SK-N-SH (cell line): Measurements from ENCODE around the gene POLR1D.

Experiments used
- FOSL2 ChIP-seq: IDR thresholded peaks from 2 replicates; pipeline ENCODE4 v1.4.0; 2012; ENCODE audit warnings: low read depth, mild to moderate bottlenecking, moderate library complexity, borderline replicate concordance
- MXI1 ChIP-seq: IDR thresholded peaks from 2 replicates; pipeline ENCODE4 v1.6.1; 2012; ENCODE audit warnings: mild to moderate bottlenecking, low read depth, low read length, improper control_type of control experiment
- POLR2AphosphoS5 ChIP-seq: IDR thresholded peaks from 2 replicates; pipeline ENCODE4 v1.6.1; 2012; ENCODE audit warnings: low read depth, low read length
- SMC3 ChIP-seq: IDR thresholded peaks from 2 replicates; pipeline ENCODE4 v1.6.1; 2012; ENCODE audit warnings: low read depth, low read length, improper control_type of control experiment
- TAF1 ChIP-seq: IDR thresholded peaks from 2 replicates; pipeline ENCODE4 v1.6.1; 2012; ENCODE audit warnings: low read depth, mild to moderate bottlenecking, low read length, moderate library complexity, borderline replicate concordance
- TCF12 ChIP-seq: IDR thresholded peaks from 2 replicates; pipeline ENCODE4 v1.4.0; 2012
- TEAD4 ChIP-seq: IDR thresholded peaks from 2 replicates; pipeline ENCODE4 v1.4.0; 2012; ENCODE audit warnings: mild to moderate bottlenecking, borderline replicate concordance; ENCODE audit not compliant: insufficient read depth
- YY1 ChIP-seq: IDR thresholded peaks from 2 replicates; pipeline ENCODE4 v1.4.0; 2012; ENCODE audit warnings: low read depth, mild to moderate bottlenecking
- TF ChIP-seq, protein P1 (sequence below): fragments of 200-600 bp; sonication (generic); IDR thresholded peaks from 2 replicates; pipeline ENCODE4 v1.6.1; 2017; ENCODE audit warnings: antibody characterized with exemption, mild to moderate bottlenecking, moderate library complexity
- TF ChIP-seq, protein P2 (sequence below): IDR thresholded peaks from 2 replicates; pipeline ENCODE4; 2012

DNA sequence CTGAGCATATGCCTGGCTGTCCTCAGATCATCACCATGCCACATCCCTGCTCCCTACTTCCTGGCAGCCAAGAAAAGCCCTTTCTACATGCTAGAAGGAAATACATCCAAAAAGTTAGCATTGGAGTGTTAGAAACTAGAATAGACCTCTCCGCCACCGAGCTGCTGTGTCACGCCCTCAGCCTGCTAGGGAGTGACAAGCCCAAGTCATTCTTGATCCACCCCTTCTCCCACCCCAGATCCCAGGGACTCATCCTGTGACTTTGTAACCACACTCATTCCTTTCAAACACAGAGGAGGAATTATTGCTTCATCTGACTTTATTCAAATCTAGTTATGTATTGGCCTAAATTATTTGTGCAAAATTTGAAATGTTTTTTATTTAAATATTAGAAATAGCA lies 45.3 kb downstream of the POLR1D start:
- no peak for TF ChIP-seq MXI1
- TF ChIP-seq TAF1, result no peak
- TF ChIP-seq, protein P1, sequence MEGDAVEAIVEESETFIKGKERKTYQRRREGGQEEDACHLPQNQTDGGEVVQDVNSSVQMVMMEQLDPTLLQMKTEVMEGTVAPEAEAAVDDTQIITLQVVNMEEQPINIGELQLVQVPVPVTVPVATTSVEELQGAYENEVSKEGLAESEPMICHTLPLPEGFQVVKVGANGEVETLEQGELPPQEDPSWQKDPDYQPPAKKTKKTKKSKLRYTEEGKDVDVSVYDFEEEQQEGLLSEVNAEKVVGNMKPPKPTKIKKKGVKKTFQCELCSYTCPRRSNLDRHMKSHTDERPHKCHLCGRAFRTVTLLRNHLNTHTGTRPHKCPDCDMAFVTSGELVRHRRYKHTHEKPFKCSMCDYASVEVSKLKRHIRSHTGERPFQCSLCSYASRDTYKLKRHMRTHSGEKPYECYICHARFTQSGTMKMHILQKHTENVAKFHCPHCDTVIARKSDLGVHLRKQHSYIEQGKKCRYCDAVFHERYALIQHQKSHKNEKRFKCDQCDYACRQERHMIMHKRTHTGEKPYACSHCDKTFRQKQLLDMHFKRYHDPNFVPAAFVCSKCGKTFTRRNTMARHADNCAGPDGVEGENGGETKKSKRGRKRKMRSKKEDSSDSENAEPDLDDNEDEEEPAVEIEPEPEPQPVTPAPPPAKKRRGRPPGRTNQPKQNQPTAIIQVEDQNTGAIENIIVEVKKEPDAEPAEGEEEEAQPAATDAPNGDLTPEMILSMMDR, result no peak
- TF ChIP-seq TCF12, result no peak
- no peak for TF ChIP-seq FOSL2
- TF ChIP-seq, protein P2, sequence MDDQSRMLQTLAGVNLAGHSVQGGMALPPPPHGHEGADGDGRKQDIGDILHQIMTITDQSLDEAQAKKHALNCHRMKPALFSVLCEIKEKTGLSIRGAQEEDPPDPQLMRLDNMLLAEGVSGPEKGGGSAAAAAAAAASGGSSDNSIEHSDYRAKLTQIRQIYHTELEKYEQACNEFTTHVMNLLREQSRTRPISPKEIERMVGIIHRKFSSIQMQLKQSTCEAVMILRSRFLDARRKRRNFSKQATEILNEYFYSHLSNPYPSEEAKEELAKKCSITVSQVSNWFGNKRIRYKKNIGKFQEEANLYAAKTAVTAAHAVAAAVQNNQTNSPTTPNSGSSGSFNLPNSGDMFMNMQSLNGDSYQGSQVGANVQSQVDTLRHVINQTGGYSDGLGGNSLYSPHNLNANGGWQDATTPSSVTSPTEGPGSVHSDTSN, result no peak
- TF ChIP-seq YY1, result no peak
- TF ChIP-seq TEAD4, result no peak
- no peak for TF ChIP-seq SMC3
- no peak for TF ChIP-seq POLR2AphosphoS5
